ENCODE results near the gene ARL15. TPM values are rescaled to one million over a fixed set of nuclear protein-coding genes. Genes with fewer than 3 reads are reported as not detected.

Gene ARL15
- total RNA-seq, 4 donors from 2014 or later = 13.0 to 52.7 (median 17.1) TPM

DNA sequence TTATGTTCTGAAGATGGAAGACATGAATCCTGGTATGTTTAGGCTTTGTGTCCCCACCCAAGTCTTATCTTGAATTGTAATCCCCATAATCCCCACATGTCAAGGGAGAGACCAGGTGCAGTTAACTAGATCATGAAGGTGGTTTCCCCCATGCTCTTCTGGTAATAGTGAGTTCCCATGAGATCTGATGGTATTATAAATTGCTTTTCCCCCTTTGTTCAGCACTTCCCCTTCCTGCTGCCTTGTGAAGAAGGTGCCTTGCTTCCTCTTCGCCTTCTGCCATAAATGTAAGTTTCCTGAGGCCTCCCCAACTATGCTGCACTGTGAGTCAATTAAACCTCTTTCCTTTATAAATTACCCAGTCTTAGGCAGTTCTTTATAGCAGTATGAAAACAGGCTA lies 229.0 kb downstream of the ARL15 start:
- H3K4me1 ChIP-seq = no peaks in the 10 kb centered on the region
- H3K27ac ChIP-seq = no peak overlapping the region
- no peak for DNase-seq (ENCODE audit: low spot score in 2 of 2)
- no peak overlapping the region for H3K4me3 ChIP-seq
- no peaks in the 10 kb centered on the region for H3K27me3 ChIP-seq
- H3K9me3 ChIP-seq = no peaks in the 10 kb centered on the region
- H3K36me3 ChIP-seq = no peaks in the 10 kb centered on the region
- WGBS, 2 donors = 87 to 97% methylated on average over 1 of the region's 1 CpG
- no peak for TF ChIP-seq EP300 (IDR thresholded peaks at IDR 0.05)
- no peak for TF ChIP-seq POLR2A (IDR thresholded peaks at IDR 0.05)
- TF ChIP-seq, protein P1, sequence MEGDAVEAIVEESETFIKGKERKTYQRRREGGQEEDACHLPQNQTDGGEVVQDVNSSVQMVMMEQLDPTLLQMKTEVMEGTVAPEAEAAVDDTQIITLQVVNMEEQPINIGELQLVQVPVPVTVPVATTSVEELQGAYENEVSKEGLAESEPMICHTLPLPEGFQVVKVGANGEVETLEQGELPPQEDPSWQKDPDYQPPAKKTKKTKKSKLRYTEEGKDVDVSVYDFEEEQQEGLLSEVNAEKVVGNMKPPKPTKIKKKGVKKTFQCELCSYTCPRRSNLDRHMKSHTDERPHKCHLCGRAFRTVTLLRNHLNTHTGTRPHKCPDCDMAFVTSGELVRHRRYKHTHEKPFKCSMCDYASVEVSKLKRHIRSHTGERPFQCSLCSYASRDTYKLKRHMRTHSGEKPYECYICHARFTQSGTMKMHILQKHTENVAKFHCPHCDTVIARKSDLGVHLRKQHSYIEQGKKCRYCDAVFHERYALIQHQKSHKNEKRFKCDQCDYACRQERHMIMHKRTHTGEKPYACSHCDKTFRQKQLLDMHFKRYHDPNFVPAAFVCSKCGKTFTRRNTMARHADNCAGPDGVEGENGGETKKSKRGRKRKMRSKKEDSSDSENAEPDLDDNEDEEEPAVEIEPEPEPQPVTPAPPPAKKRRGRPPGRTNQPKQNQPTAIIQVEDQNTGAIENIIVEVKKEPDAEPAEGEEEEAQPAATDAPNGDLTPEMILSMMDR (IDR thresholded peaks at IDR 0.05) = no peak

DNA sequence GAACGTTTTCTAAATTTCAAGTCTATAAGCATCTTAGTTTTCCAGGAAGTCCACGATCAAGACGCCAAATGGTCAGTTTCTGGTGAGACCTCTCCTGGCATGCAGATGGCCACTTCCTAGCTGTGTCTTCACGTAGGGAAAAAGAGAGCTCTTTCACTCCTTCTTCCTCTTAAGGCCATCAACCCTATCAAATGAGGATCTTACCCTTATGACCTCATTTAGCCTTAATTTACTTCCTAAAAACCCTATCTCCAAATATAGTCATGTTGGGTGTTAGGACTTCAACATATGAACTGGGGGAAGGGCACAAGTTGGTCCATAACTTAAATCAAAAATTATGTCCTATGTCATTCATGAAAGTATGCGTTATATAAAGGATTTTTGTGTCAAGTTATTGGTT lies 229.5 kb downstream of the ARL15 start:
- Histone ChIP-seq H3K4me3 (no peak overlapping the region), H3K9me3 (no peaks in the 10 kb centered on the region), H3K4me1 (no peaks in the 10 kb centered on the region), H3K36me3 (no peaks in the 10 kb centered on the region), H3K27ac (no peak overlapping the region), H3K27me3 (no peaks in the 10 kb centered on the region)
- DNase-seq (ENCODE audit: low spot score in 2 of 2) = no peak
- TF ChIP-seq, protein P1 (IDR thresholded peaks at IDR 0.05) = no peak
- TF ChIP-seq EP300 (IDR thresholded peaks at IDR 0.05) = no peak
- no peak for TF ChIP-seq POLR2A (IDR thresholded peaks at IDR 0.05)
- WGBS, 2 donors = 73 to 84% methylated on average over 5 of the region's 5 CpGs

DNA sequence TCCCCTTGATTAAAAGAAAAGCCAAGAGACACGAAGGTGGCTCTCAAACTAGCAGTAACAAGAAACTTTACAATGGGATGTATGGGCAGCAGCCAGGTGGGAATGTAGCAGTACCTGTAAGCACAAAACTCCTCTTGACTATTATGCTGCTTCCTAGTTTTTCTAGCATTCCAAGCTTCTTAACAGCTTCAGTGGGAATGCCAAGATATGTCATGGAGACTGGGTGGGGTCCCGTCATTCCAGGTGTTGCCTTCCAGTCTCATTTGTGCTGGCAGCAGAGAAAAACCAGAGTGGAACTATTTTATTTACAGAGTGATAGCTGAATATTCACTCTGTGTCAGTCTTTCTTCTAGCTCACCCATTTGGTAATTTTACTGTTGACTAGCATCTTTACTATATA lies 236.6 kb downstream of the ARL15 start:
- Histone ChIP-seq H3K27ac (no peak overlapping the region), H3K27me3 (no peaks in the 10 kb centered on the region), H3K9me3 (no peaks in the 10 kb centered on the region), H3K36me3 (peaks cover 0 to 13% (median 0%) of the 10 kb centered on the region in 3 donors), H3K4me3 (no peak overlapping the region), H3K4me1 (no peaks in the 10 kb centered on the region)
- DNase-seq (ENCODE audit: low spot score in 2 of 2) = no peak
- TF ChIP-seq, protein P1 (IDR thresholded peaks at IDR 0.05) = no peak
- no peak for TF ChIP-seq POLR2A (IDR thresholded peaks at IDR 0.05)
- TF ChIP-seq EP300 (IDR thresholded peaks at IDR 0.05) = no peak
- WGBS, 2 donors = 73 to 76% methylated on average over 2 of the region's 2 CpGs

DNA sequence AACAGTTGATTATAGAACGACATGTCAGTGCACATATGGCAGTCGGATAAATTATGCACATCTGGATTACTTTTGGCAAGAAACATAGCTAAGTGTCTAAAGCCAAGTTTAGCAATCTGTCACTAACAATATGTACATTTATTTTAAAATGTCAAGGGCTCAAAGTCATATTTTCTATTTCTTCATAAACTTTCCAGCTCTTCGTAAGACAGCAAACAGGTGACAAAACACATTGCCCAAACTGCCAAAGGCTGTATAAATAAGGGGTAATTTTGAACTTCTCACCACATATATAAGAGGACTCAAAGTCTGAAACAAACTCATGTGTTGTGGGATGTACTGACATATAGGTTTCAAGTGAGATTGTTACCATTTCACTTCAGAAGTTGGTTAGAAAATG lies 237.2 kb downstream of the ARL15 start:
- Histone ChIP-seq H3K27me3 (no peaks in the 10 kb centered on the region), H3K27ac (no peak overlapping the region), H3K4me1 (no peaks in the 10 kb centered on the region), H3K36me3 (peaks cover 0 to 13% (median 0%) of the 10 kb centered on the region in 3 donors), H3K9me3 (no peaks in the 10 kb centered on the region), H3K4me3 (no peak overlapping the region)
- TF ChIP-seq, protein P1 (IDR thresholded peaks at IDR 0.05) = no peak
- TF ChIP-seq POLR2A (IDR thresholded peaks at IDR 0.05) (no peak), EP300 (IDR thresholded peaks at IDR 0.05) (no peak)
- WGBS, 2 donors = 55 to 58% methylated on average over 3 of the region's 3 CpGs
- no peak for DNase-seq (ENCODE audit: low spot score in 2 of 2)

DNA sequence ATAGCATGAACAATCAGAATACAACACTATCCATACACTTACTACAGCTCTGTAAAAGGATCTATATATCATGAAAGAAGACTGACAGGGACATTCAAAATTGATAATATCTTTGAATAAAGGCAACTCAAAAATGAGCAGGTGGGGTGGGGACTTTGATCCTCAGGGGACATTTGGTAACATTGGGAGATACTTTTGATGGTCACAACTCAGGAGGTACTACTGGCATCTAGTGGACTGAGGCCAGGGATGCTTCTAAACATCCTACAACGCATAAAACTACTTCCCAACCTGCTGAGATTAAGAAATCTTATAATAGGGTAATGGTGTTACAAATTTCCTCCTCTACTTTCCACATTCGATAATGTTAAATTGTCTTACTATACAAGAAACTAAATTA lies 243.9 kb downstream of the ARL15 start:
- DNase-seq (ENCODE audit: low spot score in 2 of 2) = no peak
- Histone ChIP-seq H3K27ac (no peak overlapping the region), H3K4me1 (peaks cover 0 to 13% (median 2%) of the 10 kb centered on the region in 4 donors), H3K36me3 (peaks cover 0 to 13% (median 0%) of the 10 kb centered on the region in 3 donors), H3K4me3 (no peak overlapping the region), H3K27me3 (no peaks in the 10 kb centered on the region), H3K9me3 (no peaks in the 10 kb centered on the region)
- 93% methylated on average over 2 of the region's 2 CpGs for WGBS, 2 donors
- TF ChIP-seq POLR2A (IDR thresholded peaks at IDR 0.05) (no peak), EP300 (IDR thresholded peaks at IDR 0.05) (no peak)
- TF ChIP-seq, protein P1 (IDR thresholded peaks at IDR 0.05) = no peak
